Mucosa of descending colon (tissue), 3 donors: ENCODE data around the gene MPC1. TPM values are rescaled to one million over a fixed set of nuclear protein-coding genes. Genes with fewer than 3 reads are reported as not detected.

ENCODE experiments used
- ATAC-seq: fragments of 200-7000 bp; cut with Tn5 transposase; one replicate; pipeline ENCODE4 v1.9.1; 2020; ENCODE audit warnings: mild to moderate bottlenecking, moderate library complexity
- DNase-seq, 3 donors: peaks; one replicate each; pipeline ENCODE4 v3.0.0-alpha.2; 2020
- H3K36me3 ChIP-seq: fragments of 200-600 bp; one replicate; pipeline ENCODE4 v1.8.0; 2021; ENCODE audit warnings: low read depth, mild to moderate bottlenecking
- H3K4me1 ChIP-seq: fragments of 200-600 bp; one replicate; pipeline ENCODE4 v1.8.0; 2021; ENCODE audit warnings: low read depth, mild to moderate bottlenecking
- H3K4me3 ChIP-seq: fragments of 200-600 bp; one replicate; pipeline ENCODE4 v1.8.0; 2021; ENCODE audit warnings: mild to moderate bottlenecking
- H3K9me3 ChIP-seq: fragments of 200-600 bp; one replicate; pipeline ENCODE4 v1.8.0; 2021; ENCODE audit warnings: mild to moderate bottlenecking
- intact Hi-C, 2 donors: fragments of 100-400 bp; cut with DNase I in 1 of 2; cut with micrococcal nuclease in 1 of 2; formaldehyde crosslinking; loops; one replicate each; pipeline versions ENCODE4 v1.11.0 to v1.11.1; 2022; cut with DNase I, micrococcal nuclease
- total RNA-seq, 3 donors: library from RNA; stranded (reverse); fragmentation: NEBNext Ultra II Directional in 2 of 3; extraction: Animal tissue kit (Norgen Biotek cat#: 25700) in 2 of 3; gene quantifications; one replicate each; pipeline versions ENCODE4 v1.2.1 to v1.2.4, GENCODE V29; 2021 to 2023
- TF ChIP-seq, protein P1 (sequence below): fragments of 200-600 bp; IDR thresholded peaks from one replicate; pipeline ENCODE4 v1.8.0; 2022; ENCODE audit warnings: antibody characterized with exemption, mild to moderate bottlenecking
- donor health status: DM: no; HTN: no; CAD: no; lungs with moderate emphysema.
- donor health status: DM: no; HTN: no; CAD: no.
- donor health status: DM: no; HTN: yes; CAD: no.

The MPC1 gene
- total RNA-seq, 3 donors from 2014 or later, result 75.0 to 139 (median 117) TPM

DNA sequence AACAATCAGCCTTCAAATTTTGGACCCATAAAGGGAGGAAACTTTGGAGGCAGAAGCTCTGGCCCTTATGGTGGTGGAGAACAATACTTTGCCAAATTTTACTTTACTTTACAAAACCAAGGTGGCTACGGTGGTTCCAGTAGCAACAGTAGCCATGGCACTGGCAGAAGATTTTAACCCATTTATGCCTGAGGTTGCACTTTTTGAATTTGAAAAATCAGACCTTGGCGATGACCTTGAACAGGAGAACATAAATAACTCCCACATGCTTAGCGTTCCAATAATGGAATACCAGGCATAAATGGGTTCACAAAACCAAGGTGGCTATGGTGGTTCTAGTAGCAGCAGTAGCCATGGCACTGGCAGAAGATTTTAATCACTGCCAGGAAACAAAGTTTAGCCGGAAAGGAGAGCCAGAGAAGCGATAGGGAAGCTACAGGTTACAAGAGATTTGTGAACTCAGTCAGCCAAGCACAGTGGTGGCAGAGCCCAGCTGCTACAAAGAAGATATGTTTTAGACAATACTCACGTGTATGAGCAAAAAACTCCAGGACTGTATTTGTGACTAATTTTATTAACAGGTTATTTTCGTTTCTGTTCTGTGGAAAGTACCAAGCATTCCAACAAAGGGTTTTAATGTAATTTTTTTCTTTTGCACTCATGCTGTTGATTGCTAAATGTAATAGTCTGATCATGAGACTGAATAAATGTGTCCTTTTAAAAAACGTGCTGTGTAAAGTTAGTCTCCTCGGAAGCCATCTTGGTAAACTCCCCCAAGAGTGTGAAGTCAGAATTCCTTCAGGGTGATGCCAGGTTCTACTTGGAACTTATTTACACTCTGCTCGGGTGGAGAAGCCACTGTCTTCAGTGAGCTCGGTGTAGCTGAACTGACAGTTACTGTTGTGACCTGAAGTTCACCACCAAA lies 47.1 kb downstream of the MPC1 start:
- DNase-seq (no peak), ATAC-seq (no peak)
- H3K9me3 ChIP-seq, result no peaks in the 10 kb centered on the region
- no peaks in the 10 kb centered on the region for H3K36me3 ChIP-seq
- H3K4me1 ChIP-seq, result peaks cover 33% of the 10 kb centered on the region
- TF ChIP-seq, protein P1, sequence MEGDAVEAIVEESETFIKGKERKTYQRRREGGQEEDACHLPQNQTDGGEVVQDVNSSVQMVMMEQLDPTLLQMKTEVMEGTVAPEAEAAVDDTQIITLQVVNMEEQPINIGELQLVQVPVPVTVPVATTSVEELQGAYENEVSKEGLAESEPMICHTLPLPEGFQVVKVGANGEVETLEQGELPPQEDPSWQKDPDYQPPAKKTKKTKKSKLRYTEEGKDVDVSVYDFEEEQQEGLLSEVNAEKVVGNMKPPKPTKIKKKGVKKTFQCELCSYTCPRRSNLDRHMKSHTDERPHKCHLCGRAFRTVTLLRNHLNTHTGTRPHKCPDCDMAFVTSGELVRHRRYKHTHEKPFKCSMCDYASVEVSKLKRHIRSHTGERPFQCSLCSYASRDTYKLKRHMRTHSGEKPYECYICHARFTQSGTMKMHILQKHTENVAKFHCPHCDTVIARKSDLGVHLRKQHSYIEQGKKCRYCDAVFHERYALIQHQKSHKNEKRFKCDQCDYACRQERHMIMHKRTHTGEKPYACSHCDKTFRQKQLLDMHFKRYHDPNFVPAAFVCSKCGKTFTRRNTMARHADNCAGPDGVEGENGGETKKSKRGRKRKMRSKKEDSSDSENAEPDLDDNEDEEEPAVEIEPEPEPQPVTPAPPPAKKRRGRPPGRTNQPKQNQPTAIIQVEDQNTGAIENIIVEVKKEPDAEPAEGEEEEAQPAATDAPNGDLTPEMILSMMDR, result no peak
- intact Hi-C loops, result loop anchor here in 1 of 2 donors (10.0 kb wide), 1 partner anchor 49 kb away; the partner anchor contains the start of gene MPC1
- H3K4me3 ChIP-seq, result no peak overlapping the region

DNA sequence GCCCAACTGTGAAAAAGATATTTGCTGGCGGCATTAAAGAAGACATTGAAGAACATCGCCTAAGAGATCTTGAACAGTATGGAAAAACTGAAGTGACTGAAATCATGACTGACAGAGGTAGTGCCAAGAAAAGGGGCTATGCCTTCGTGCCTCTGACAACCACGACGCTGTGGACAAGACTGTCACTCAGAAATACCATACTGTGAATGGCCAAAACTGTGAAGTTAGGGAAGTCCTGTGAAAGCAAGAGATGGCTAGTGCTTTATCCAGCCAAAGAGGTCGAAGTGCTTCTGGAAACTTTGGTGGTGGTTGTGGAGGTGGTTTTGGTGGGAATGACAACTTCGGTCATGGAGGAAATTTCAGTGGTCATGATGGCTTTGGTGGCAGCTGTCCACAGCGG lies 47.9 kb downstream of the MPC1 start:
- ATAC-seq, result no peak
- H3K36me3 ChIP-seq, result no peaks in the 10 kb centered on the region
- H3K4me3 ChIP-seq, result no peak overlapping the region
- intact Hi-C loops, result loop anchor here in 1 of 2 donors (10.0 kb wide), 1 partner anchor 50 kb away; the partner anchor contains the start of gene MPC1
- peaks cover 32% of the 10 kb centered on the region for H3K4me1 ChIP-seq
- TF ChIP-seq, protein P1, result no peak
- H3K9me3 ChIP-seq, result no peaks in the 10 kb centered on the region
- no peak for DNase-seq

DNA sequence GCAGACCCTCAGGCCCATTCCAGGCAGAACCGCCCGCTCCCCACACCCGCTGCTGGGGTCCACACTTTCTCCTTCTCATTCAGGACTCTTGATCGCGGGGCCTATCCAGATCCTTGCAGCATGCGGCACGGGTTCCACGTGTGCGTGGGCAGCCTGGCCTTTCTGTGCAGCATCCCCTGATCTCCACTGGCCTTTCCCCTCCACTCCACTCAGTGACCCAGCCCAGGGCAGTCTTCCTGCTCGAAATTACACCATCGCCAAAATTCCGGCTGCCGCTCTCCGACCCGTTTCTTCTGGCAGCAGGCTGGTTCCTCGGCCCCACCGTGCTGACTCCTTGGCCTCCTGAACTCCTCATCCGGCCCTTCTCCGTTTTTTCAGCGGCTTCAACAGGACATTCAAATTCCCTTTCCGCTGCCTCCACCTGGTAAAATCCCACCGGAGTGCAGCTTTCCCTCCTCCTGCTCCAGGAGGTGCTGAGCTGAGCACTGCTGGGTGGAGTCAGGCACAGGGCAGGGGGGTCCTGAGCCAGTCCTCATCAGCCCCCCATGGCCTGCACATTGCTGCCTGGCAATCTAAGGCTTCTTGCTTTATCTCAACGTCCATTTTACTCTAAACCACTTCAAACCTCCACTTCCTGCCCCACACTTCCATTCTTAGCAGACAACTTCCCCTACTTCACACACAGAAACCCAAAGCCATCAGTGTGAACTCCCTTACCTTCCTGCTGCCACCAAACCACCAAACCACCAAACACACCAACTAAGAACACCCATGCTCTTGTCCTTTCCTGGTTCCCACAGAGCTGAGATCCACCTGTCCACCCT lies 49.4 kb downstream of the MPC1 start:
- Histone ChIP-seq H3K9me3 (no peaks in the 10 kb centered on the region), H3K36me3 (no peaks in the 10 kb centered on the region), H3K4me3 (no peak overlapping the region), H3K4me1 (peaks cover 22% of the 10 kb centered on the region)
- intact Hi-C loops, result loop anchor here in 1 of 2 donors (10.0 kb wide), 1 partner anchor 51 kb away; the partner anchor contains the start of gene MPC1
- ATAC-seq (peak; percentile 55), DNase-seq (peak in 1 of 3 donors; percentile 16)
- TF ChIP-seq, protein P1, result no peak

DNA sequence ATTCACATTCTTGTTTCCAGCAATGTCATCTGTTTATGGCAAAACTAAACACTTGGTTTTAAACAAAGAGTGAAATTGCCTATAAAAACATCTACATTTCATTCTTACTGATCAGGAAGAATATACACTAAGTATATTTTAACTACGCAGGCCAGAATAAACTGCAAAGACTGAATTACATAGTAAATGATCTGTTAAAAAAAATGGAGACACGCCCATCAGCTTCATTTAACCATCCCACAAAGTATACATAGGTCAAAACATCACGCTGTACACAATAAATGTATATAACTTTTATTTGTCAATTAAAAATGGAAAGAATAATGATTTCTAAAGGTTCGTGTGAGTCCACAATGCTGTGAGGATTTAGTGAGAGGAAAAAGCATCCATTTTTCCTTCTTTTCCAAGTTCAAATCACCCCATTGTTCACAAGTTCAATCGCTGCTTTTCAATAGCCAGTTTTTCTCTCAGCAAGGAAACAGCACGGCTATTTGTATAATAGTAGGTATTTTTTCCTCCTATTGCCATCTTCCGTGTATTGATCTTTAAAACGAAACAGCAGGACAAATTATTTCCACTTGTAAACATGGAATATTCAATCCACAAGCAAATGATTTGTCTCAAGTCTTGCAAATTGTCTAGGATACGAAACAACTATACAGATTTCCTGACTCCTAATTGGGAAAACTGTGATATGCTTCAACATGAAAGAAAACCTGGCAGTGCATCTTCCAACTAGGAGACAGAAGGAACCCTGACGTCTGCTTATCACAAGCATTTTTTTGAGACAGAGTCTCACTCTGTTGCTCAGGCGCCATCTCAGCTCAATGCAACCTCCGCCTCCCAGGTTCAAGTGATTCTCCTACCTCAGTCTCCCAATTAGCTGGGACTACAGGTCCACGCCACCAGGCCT lies 51.0 kb downstream of the MPC1 start:
- Histone ChIP-seq H3K36me3 (no peaks in the 10 kb centered on the region), H3K4me1 (peaks cover 22% of the 10 kb centered on the region), H3K4me3 (no peak overlapping the region), H3K9me3 (no peaks in the 10 kb centered on the region)
- DNase-seq (no peak), ATAC-seq (peak; percentile 65)
- intact Hi-C loops, result loop anchor here in 1 of 2 donors (10.0 kb wide), 1 partner anchor 53 kb away; the partner anchor contains the start of gene MPC1
- TF ChIP-seq, protein P1, result no peak
